ENCODE data around the gene SLC6A19. TPM values are rescaled to one million over a fixed set of nuclear protein-coding genes. Genes with fewer than 3 reads are reported as not detected.

SLC6A19 gene
- polyA plus RNA-seq, 3 donors: not detected

DNA sequence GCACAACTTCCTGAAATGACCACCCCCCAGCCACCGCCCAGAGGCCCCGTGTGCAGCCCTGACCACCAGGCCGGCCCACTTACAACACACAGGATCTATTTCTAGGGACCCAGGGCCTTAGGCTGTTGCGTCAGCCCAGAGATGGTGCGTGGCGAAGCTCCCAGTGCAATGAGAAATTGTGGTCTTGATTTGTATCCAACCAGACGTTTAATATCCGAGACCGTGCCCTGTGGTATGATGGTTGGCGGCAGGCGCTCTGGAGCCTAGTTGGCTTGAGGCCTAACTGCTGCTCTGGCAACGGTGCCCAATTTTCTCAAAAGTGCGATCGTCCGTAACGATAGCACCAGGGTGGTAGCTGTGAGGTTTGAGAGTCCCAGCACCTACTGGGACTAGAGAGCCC, 32.6 kb upstream of the SLC6A19 start:
- H3K27me3 Mint-ChIP-seq (ENCODE audit: low read depth in 3 of 3): peaks cover 10 to 25% (median 12%) of the 10 kb centered on the region in 3 donors
- no peaks in the 10 kb centered on the region for H3K79me2 ChIP-seq (ENCODE audit: insufficient read depth, low read length)
- H3K4me3 Mint-ChIP-seq: peak overlapping the region in 1 of 2 donors; percentile 30
- H3K27me3 ChIP-seq (ENCODE audit: control insufficient read depth in 2 of 2, insufficient read depth in 2 of 2, low read length in 2 of 2): peaks cover 0 to 8% of the 10 kb centered on the region in 2 donors
- peaks cover 12 to 13% of the 10 kb centered on the region in 2 donors for H3K4me1 ChIP-seq (ENCODE audit: control insufficient read depth in 1 of 2, insufficient read depth in 2 of 2, low read length in 2 of 2)
- 16% methylated on average over 10 of the region's 16 CpGs for WGBS (ENCODE audit: insufficient coverage)
- H3K36me3 ChIP-seq (replicated peaks in 1 of 2; ENCODE audit: control insufficient read depth in 1 of 2, insufficient read depth in 2 of 2, low read length in 2 of 2): no peaks in the 10 kb centered on the region
- H2AFZ ChIP-seq (ENCODE audit: insufficient read depth, low read depth, low read length, poor library complexity, severe bottlenecking): no peak overlapping the region
- H3K9ac ChIP-seq (ENCODE audit: insufficient read depth, low read length, poor library complexity, severe bottlenecking): no peak overlapping the region
- H3K36me3 Mint-ChIP-seq: no peaks in the 10 kb centered on the region
- no peak overlapping the region for H3K27ac Mint-ChIP-seq
- H4K20me1 ChIP-seq (ENCODE audit: insufficient read depth, low read length): no peaks in the 10 kb centered on the region
- peaks cover 11% of the 10 kb centered on the region for H3K4me1 Mint-ChIP-seq
- DNase-seq: peak in 1 of 3 donors; percentile 11
- H3K9me3 Mint-ChIP-seq: peaks cover 0 to 6% (median 3%) of the 10 kb centered on the region in 7 donors
- no peak overlapping the region for H3K27ac ChIP-seq (ENCODE audit: low read depth in 1 of 2, low read length in 2 of 2)
- no peak overlapping the region for H3K4me2 ChIP-seq (replicated peaks; ENCODE audit: extremely low read depth, low read length, poor library complexity, severe bottlenecking)
- no peaks in the 10 kb centered on the region for H3K9me3 ChIP-seq (replicated peaks in 1 of 2; ENCODE audit: control insufficient read depth in 1 of 2, insufficient read depth in 1 of 2, low read length in 2 of 2)
- intact Hi-C loops (cut with micrococcal nuclease): loop anchor here (1.0 kb wide), 1 partner anchor 477 kb away; no protein-coding TSS in a partner anchor
- TF ChIP-seq, protein P1, sequence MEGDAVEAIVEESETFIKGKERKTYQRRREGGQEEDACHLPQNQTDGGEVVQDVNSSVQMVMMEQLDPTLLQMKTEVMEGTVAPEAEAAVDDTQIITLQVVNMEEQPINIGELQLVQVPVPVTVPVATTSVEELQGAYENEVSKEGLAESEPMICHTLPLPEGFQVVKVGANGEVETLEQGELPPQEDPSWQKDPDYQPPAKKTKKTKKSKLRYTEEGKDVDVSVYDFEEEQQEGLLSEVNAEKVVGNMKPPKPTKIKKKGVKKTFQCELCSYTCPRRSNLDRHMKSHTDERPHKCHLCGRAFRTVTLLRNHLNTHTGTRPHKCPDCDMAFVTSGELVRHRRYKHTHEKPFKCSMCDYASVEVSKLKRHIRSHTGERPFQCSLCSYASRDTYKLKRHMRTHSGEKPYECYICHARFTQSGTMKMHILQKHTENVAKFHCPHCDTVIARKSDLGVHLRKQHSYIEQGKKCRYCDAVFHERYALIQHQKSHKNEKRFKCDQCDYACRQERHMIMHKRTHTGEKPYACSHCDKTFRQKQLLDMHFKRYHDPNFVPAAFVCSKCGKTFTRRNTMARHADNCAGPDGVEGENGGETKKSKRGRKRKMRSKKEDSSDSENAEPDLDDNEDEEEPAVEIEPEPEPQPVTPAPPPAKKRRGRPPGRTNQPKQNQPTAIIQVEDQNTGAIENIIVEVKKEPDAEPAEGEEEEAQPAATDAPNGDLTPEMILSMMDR (IDR thresholded peaks at IDR 0.05): no peak
- H3K4me3 ChIP-seq (replicated peaks in 1 of 3; ENCODE audit: low read depth in 2 of 3, low read length in 3 of 3): no peak overlapping the region

DNA sequence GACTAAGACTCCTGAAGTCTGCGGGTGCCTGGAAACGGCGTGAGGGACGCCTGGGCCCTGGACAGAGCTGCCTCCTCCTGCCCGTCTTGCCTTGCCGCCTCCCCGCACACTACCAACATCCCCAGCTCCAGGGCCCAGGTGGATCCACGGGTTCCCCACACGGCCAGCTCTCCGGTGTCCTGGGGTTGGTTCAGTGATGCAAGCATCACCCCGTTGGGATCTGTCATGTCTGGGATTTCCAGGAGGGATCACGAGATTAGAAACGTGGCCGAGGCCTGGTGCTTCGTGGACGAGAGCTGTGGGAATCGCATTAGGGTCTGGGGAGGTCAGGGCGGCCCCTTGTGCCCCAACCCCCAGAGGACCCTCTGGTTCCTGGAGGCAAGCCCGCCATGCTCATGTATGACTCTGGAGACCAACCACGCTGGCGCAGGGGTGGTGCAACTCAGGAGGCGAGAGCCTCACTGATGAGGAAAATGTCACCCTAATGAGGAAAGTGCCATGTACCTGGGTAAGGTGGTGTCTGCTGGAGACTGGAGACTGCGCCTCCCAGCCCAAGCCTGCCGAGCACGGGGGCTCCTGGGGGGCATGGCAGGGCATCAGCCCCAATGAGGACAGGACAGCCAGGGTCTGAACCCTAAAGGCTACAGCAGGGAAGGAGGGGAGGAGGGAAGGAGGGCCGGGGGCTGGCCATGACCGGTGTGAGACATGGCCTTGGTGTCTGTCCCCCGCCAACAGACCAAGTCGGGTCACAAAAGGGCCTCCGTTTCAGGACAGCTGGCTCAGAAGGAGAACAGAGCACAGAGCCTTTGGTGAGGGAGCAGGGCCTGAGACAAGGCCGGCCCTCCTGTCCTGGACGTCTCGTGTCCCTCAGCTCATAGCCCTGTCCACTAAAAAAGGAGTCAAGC, 31.9 kb upstream of the SLC6A19 start:
- Histone ChIP-seq H3K27ac (ENCODE audit: low read depth in 1 of 2, low read length in 2 of 2) (no peak overlapping the region), H3K4me1 (ENCODE audit: control insufficient read depth in 1 of 2, insufficient read depth in 2 of 2, low read length in 2 of 2) (peaks cover 12 to 13% of the 10 kb centered on the region in 2 donors), H3K9ac (ENCODE audit: insufficient read depth, low read length, poor library complexity, severe bottlenecking) (no peak overlapping the region), H3K27me3 (ENCODE audit: control insufficient read depth in 2 of 2, insufficient read depth in 2 of 2, low read length in 2 of 2) (peaks cover 0 to 8% of the 10 kb centered on the region in 2 donors), H3K9me3 (replicated peaks in 1 of 2; ENCODE audit: control insufficient read depth in 1 of 2, insufficient read depth in 1 of 2, low read length in 2 of 2) (no peaks in the 10 kb centered on the region), H3K4me3 (replicated peaks in 1 of 3; ENCODE audit: low read depth in 2 of 3, low read length in 3 of 3) (no peak overlapping the region), H3K4me2 (replicated peaks; ENCODE audit: extremely low read depth, low read length, poor library complexity, severe bottlenecking) (no peak overlapping the region), H3K79me2 (ENCODE audit: insufficient read depth, low read length) (no peaks in the 10 kb centered on the region), H3K36me3 (replicated peaks in 1 of 2; ENCODE audit: control insufficient read depth in 1 of 2, insufficient read depth in 2 of 2, low read length in 2 of 2) (no peaks in the 10 kb centered on the region), H2AFZ (ENCODE audit: insufficient read depth, low read depth, low read length, poor library complexity, severe bottlenecking) (no peak overlapping the region), H4K20me1 (ENCODE audit: insufficient read depth, low read length) (no peaks in the 10 kb centered on the region)
- TF ChIP-seq, protein P1 (IDR thresholded peaks at IDR 0.05): no peak
- intact Hi-C loops (cut with micrococcal nuclease): loop anchor here (10.0 kb wide), 1 partner anchor 245 kb away; no protein-coding TSS in a partner anchor
- no peak for DNase-seq
- 94% methylated on average over 28 of the region's 33 CpGs for WGBS (ENCODE audit: insufficient coverage)
- no peak overlapping the region for H3K27ac Mint-ChIP-seq
- H3K27me3 Mint-ChIP-seq (ENCODE audit: low read depth in 3 of 3): peaks cover 8 to 27% (median 13%) of the 10 kb centered on the region in 3 donors
- H3K9me3 Mint-ChIP-seq: peaks cover 0 to 6% (median 3%) of the 10 kb centered on the region in 7 donors
- H3K36me3 Mint-ChIP-seq: no peaks in the 10 kb centered on the region
- H3K4me3 Mint-ChIP-seq: no peak overlapping the region
- H3K4me1 Mint-ChIP-seq: peaks cover 11% of the 10 kb centered on the region

Measured in CD14-positive monocyte (primary cell).